Uterus (tissue), 4 donors: ENCODE measurements around the gene DHX35. TPM values are rescaled to one million over a fixed set of nuclear protein-coding genes. Genes with fewer than 3 reads are reported as not detected.
A peak's percentile ranks its signal among the peaks of the same experiment; 100 is the strongest.

Experiments
- DNase-seq, 2 donors: peaks; one replicate each; pipeline ENCODE4 v3.0.0-alpha.2; 2019 to 2020
- H3K27ac ChIP-seq, 2 donors: fragments of 200-600 bp; sonication (generic); 1 replicate in 1 of 2; 2 replicates in 1 of 2; pipeline ENCODE4 v1.5.1; 2016 to 2018
- H3K27me3 ChIP-seq, 2 donors: fragments of 200-600 bp; sonication (generic); one replicate each; pipeline ENCODE4 v1.5.1; 2018 to 2019; ENCODE audit warnings: control low read depth in 1 of 2
- H3K36me3 ChIP-seq, 2 donors: fragments of 200-600 bp; sonication (generic); one replicate each; pipeline ENCODE4 v1.5.1; 2019; ENCODE audit warnings: control low read depth in 1 of 2
- H3K4me1 ChIP-seq, 2 donors: fragments of 200-600 bp; sonication (generic); one replicate each; pipeline ENCODE4 v1.5.1; 2018 to 2019; ENCODE audit warnings: control low read depth in 1 of 2
- H3K4me3 ChIP-seq, 2 donors: fragments of 200-600 bp; sonication (generic); 1 replicate in 1 of 2; 2 replicates in 1 of 2; pipeline ENCODE4 v1.5.1; 2018 to 2019; ENCODE audit warnings: mild to moderate bottlenecking in 1 of 2
- H3K9me3 ChIP-seq, 2 donors: fragments of 200-600 bp; sonication (generic); one replicate each; pipeline ENCODE4 v1.5.1; 2019; ENCODE audit warnings: control low read depth in 1 of 2
- POLR2A ChIP-seq, 2 donors: fragments of 450-650 bp; IDR thresholded peaks; one replicate each; pipeline ENCODE4 v1.6.1; 2016; ENCODE audit warnings: antibody characterized with exemption in 2 of 2, mild to moderate bottlenecking in 1 of 2, moderate library complexity in 1 of 2
- intact Hi-C: fragments of 100-400 bp; cut with DNase I; formaldehyde crosslinking; loops from one replicate; pipeline ENCODE4 v1.15.1; 2023; ENCODE audit warnings: low total_unique reads
- small RNA-seq: library from RNA; depleted of rRNA; stranded (forward); fragments of <200 nt; gene quantifications from one replicate; pipeline ENCODE3, GENCODE V24; 2016
- total RNA-seq, 4 donors: library from RNA; depleted of rRNA in 3 of 4; stranded (reverse); fragments of >200 nt in 3 of 4; gene quantifications; one replicate each; pipeline versions ENCODE4 v1.1.0 to v1.2.4, GENCODE V29; 2014 to 2023
- TF ChIP-seq, protein P1 (sequence below), 4 experiments: fragments of 200-600 bp in 2 of 4; fragments of 450-650 bp in 2 of 4; sonication (generic) in 2 of 4; IDR thresholded peaks; one replicate each; pipeline ENCODE4 v1.5.1; 2016 to 2019; ENCODE audit warnings: antibody characterized with exemption in 4 of 4, mild to moderate bottlenecking in 2 of 4, moderate library complexity in 1 of 4
- donor health status: DM: yes; HTN: yes; CAD: no.

DHX35 gene
- total RNA-seq, 4 donors from 2014 or later, result 17.7 to 23.5 (median 21.6) TPM

DNA sequence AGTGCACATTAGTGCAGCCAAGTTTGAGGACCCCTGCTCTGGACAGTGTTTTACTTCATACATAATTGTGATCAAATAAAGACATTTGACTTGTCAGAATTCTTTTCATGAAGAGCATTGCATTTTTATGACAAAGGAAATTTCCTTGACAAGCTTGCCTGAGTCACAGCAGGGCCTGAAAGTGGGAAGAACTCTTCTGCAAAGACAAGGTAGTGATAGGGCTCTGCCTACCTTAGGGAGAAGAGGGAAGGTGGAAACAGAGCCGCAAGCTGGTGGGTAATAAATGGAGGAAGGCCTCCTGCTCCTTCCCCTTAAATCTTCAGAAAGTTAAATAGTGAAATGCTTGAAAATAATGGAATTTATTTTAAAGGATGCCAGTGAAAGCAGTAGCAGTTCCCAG lies 118.2 kb downstream of the DHX35 start:
- DNase-seq, result no peak
- H3K4me1 ChIP-seq, result no peaks in the 10 kb centered on the region
- no peak overlapping the region for H3K27ac ChIP-seq
- intact Hi-C loops, result no loop called here
- no peaks in the 10 kb centered on the region for H3K36me3 ChIP-seq
- TF ChIP-seq, protein P1, sequence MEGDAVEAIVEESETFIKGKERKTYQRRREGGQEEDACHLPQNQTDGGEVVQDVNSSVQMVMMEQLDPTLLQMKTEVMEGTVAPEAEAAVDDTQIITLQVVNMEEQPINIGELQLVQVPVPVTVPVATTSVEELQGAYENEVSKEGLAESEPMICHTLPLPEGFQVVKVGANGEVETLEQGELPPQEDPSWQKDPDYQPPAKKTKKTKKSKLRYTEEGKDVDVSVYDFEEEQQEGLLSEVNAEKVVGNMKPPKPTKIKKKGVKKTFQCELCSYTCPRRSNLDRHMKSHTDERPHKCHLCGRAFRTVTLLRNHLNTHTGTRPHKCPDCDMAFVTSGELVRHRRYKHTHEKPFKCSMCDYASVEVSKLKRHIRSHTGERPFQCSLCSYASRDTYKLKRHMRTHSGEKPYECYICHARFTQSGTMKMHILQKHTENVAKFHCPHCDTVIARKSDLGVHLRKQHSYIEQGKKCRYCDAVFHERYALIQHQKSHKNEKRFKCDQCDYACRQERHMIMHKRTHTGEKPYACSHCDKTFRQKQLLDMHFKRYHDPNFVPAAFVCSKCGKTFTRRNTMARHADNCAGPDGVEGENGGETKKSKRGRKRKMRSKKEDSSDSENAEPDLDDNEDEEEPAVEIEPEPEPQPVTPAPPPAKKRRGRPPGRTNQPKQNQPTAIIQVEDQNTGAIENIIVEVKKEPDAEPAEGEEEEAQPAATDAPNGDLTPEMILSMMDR (IDR thresholded peaks at IDR 0.05), result no peak
- no peak overlapping the region for H3K4me3 ChIP-seq
- no peaks in the 10 kb centered on the region for H3K27me3 ChIP-seq
- no peaks in the 10 kb centered on the region for H3K9me3 ChIP-seq

DNA sequence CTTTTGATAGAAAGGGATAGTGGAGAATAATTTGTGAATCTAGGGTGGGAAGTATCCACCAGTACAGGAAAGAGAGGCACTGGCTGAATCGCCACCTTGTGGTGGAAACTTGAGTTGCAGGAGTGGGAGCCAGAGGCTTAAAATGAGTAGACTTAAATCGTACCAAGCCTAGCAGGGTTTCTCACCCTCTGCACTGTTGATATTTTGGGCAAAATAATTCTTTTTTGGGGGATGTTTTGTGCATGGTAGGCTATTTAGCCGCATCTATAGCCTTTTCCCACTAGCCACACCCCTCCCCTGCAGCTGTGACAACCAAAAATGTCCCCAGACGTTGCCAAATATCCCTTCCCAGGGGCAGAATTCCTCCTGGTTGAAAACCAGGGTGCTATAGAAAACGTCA lies 119.1 kb downstream of the DHX35 start:
- no peaks in the 10 kb centered on the region for H3K4me1 ChIP-seq
- H3K27ac ChIP-seq, result no peak overlapping the region
- H3K9me3 ChIP-seq, result no peaks in the 10 kb centered on the region
- H3K4me3 ChIP-seq, result no peak overlapping the region
- no peaks in the 10 kb centered on the region for H3K27me3 ChIP-seq
- peak; percentile 59 to 68 for DNase-seq
- TF ChIP-seq, protein P1 (IDR thresholded peaks at IDR 0.05), result peak; percentile 70 to 79 (median 76)
- TF ChIP-seq POLR2A (IDR thresholded peaks at IDR 0.05), result no peak
- H3K36me3 ChIP-seq, result no peaks in the 10 kb centered on the region
- intact Hi-C loops, result no loop called here

DNA sequence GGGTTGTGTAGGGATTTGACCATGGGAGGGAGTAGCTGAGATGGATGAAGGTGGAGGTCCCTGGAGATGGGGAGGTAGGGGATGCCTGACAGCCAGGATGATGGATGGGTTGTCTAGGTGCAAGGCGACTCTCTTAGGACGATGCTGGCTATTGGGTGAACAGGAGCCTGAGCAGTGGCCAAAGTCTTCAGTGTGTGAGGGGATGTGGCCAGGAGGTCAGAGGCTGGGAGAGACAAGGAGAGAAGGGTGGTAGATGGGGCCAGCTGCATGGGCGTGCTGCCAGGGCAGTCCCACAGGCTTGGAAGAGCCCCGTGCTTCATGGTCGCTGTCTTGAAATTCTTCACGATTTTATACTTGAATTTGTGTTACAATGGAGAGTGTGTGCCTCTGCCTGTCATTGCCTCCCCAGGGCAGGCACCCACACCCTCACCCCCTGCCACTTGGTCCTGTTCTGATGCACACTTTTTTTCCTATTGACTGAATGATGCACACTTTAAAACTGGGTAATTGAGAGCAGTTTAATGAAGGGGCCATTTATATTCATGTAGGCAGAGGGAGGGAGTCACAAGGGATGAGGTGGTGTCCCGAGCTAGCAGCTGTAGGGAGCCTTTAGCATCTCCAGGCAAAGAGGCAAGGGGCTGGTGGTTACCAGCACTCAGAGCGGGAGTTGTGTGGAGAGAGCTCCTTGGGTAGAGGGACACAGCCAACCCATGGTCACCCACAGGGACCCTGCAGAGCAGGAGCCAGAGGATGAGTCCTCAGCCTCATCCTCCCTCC lies 120.7 kb downstream of the DHX35 start:
- Histone ChIP-seq H3K36me3 (no peaks in the 10 kb centered on the region), H3K4me1 (no peaks in the 10 kb centered on the region), H3K9me3 (no peaks in the 10 kb centered on the region), H3K4me3 (no peak overlapping the region), H3K27me3 (no peaks in the 10 kb centered on the region), H3K27ac (no peak overlapping the region)
- DNase-seq, result no peak
- TF ChIP-seq POLR2A (IDR thresholded peaks at IDR 0.05), result no peak
- TF ChIP-seq, protein P1 (IDR thresholded peaks at IDR 0.05), result no peak
- intact Hi-C loops, result no loop called here

DNA sequence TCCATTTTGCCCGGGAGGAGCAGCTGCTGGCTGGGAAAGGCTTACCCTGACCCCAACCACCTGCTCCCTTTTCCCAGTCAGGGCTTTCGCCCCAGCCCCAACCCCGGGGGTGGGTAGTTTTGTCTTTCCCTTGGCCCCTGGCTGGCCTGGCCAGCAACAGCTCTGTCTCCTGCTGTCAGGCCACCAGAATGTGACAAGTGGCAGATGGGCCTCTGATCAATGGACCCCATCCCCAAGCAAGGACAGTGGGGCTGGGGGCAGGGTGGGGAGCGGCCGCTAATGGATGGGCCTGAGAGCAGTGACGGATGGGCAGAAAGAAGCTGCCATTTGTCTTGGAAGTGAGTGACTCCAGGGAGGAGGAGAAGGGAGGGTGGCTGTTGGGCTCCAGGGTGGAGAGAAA lies 121.6 kb downstream of the DHX35 start:
- no peak for TF ChIP-seq POLR2A (IDR thresholded peaks at IDR 0.05)
- TF ChIP-seq, protein P1 (IDR thresholded peaks at IDR 0.05), result no peak
- Histone ChIP-seq H3K4me3 (no peak overlapping the region), H3K27ac (no peak overlapping the region), H3K27me3 (no peaks in the 10 kb centered on the region), H3K36me3 (no peaks in the 10 kb centered on the region), H3K9me3 (no peaks in the 10 kb centered on the region), H3K4me1 (no peaks in the 10 kb centered on the region)
- intact Hi-C loops, result no loop called here
- no peak for DNase-seq

DNA sequence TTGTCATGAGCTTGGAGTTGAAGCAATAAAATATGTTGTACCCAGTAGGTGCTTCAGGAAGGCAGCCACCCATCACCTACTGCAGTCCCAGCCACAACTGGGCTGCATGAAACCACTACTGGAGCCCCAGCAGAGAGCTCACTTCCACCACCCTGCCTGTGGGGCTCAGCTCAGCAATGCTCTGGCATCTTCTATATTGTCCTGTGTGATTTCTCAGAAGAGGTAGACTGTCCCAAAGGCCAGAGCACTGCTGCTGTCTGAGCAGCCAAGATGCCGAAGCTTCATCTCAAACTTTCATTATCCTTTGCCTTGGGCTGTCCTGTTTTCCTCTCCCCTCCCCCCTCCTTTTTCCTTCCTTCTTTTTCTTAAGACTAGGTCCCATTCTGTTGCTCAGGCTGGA lies 126.9 kb downstream of the DHX35 start:
- no peaks in the 10 kb centered on the region for H3K4me1 ChIP-seq
- DNase-seq, result no peak
- no peaks in the 10 kb centered on the region for H3K27me3 ChIP-seq
- no peak overlapping the region for H3K27ac ChIP-seq
- TF ChIP-seq POLR2A (IDR thresholded peaks at IDR 0.05), result no peak
- TF ChIP-seq, protein P1 (IDR thresholded peaks at IDR 0.05), result no peak
- no peaks in the 10 kb centered on the region for H3K9me3 ChIP-seq
- H3K4me3 ChIP-seq, result no peak overlapping the region
- intact Hi-C loops, result no loop called here
- H3K36me3 ChIP-seq, result no peaks in the 10 kb centered on the region

Small RNA genes within 50 kb of the gene (small RNA-seq; reads per million reads assigned to genes)
- gene AL023803.1, result not detected

Other genes starting within 250 kb of the DHX35 start
- gene SLC32A1, start 237.9 kb upstream of the DHX35 start, total RNA-seq, result not detected
- gene ACTR5, start 213.9 kb upstream of the DHX35 start, total RNA-seq, result 10 to 100 TPM in 3 of 4 donors, 1 to 10 TPM in 1; 3.8 to 12.4 (median 11.7) TPM
- 10 to 100 TPM in 3 of 4 donors, 1 to 10 TPM in 1; 7.6 to 15.8 (median 12.5) TPM for gene PPP1R16B, start 156.6 kb upstream of the DHX35 start, total RNA-seq
- gene FAM83D, start 35.9 kb upstream of the DHX35 start, total RNA-seq, result 10 to 100 TPM in 1 of 4 donors, under 1 TPM in 1, not detected in 2; 0.61 to 15.1 TPM